Occipital lobe (tissue), 2 donors: ENCODE results near the gene RNU1-4. TPM values are rescaled to one million over a fixed set of nuclear protein-coding genes. Genes with fewer than 3 reads are reported as not detected.

Experiments used
- small RNA-seq: library from RNA; depleted of rRNA; stranded (forward); fragments of <200 nt; gene quantifications from one replicate; pipeline ENCODE3, GENCODE V24; 2014
- total RNA-seq: library from RNA; depleted of rRNA; stranded (reverse); fragments of >200 nt; gene quantifications from one replicate; pipeline ENCODE4 v1.2.3, GENCODE V29; 2014

Gene RNU1-4
- total RNA-seq, 1 donor from 2014 or later = under 0.01 TPM

Small RNAs within 50 kb of the gene (small RNA-seq; reads per million reads assigned to genes)
- gene RNU1-4 = not detected

Other genes starting within 250 kb of the RNU1-4 start
- under 0.01 TPM for gene RNU1-1, start 226.2 kb upstream of the RNU1-4 start, total RNA-seq
- 84.4 TPM for gene NBPF1, start 127.0 kb upstream of the RNU1-4 start, total RNA-seq
- gene RNU1-3, start 73.6 kb upstream of the RNU1-4 start, total RNA-seq = under 0.01 TPM
- under 0.01 TPM for gene RNU1-2, start 155.5 kb downstream of the RNU1-4 start, total RNA-seq
- 19.5 TPM for gene CROCC, start 181.4 kb downstream of the RNU1-4 start, total RNA-seq
- gene MFAP2, start 240.1 kb downstream of the RNU1-4 start, total RNA-seq = 5.6 TPM